Keratinocyte (primary cell): ENCODE data around the gene SRXN1.

Experiments
- EZH2 ChIP-seq: IDR thresholded peaks from one replicate; pipeline ENCODE4 v1.6.1; 2012; ENCODE audit warnings: inconsistent platforms, mild to moderate bottlenecking, low read length, moderate library complexity
- TF ChIP-seq, protein P1 (sequence below), 3 experiments: IDR thresholded peaks in 1 of 3; conservative IDR thresholded peaks in 1 of 3; optimal IDR thresholded peaks in 1 of 3; 2 replicates in 2 of 3; 3 replicates in 1 of 3; pipeline versions ENCODE3 to v1.5.1; 2011; ENCODE audit warnings: low read length in 3 of 3, mild to moderate bottlenecking in 3 of 3, moderate library complexity in 2 of 3, control low read depth in 1 of 3, inconsistent platforms in 1 of 3; ENCODE audit not compliant: insufficient read depth in 2 of 3; ENCODE audit errors: extremely low read depth in 1 of 3

DNA sequence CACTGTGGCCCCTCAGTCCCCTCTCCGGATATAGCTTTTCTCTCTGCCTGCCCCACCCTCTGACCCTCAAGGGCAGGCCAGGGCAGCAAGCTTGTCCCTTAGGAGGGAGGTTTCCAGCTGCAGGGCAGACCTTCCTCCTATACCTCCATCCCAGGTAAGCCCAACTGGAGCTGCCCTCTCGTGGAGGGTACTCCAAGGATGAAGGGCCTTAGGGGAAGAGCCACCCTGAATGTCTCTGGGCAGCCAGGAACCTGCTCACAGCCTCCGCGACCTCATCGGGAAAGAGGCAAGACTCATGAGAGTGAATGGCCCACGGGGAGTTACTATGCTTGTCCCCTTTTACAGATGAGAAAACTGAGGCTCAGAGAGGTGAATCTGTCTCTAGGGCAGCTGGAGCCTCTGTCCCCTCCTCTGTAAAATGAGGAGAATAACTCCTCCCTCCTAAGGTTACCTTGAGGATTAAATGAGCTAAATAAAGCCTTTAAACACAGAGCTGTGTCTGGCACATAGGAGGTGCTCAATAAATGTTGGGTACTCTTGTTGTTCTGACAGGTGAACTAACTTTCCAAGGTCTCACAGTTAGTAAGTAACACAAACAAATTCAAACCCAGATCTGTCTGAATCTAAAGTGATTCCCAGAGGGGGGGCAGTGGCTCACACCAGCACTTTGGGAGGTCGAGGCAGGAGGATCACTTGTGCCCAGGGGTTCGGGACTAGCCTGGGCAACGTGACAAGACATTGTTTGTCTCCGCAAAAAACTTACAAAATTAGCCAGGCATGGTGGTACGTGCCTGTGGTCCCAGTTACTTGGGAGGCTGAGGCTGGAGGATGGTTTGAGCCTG is 12.1 kb downstream of the SRXN1 start:
- TF ChIP-seq, protein P1, sequence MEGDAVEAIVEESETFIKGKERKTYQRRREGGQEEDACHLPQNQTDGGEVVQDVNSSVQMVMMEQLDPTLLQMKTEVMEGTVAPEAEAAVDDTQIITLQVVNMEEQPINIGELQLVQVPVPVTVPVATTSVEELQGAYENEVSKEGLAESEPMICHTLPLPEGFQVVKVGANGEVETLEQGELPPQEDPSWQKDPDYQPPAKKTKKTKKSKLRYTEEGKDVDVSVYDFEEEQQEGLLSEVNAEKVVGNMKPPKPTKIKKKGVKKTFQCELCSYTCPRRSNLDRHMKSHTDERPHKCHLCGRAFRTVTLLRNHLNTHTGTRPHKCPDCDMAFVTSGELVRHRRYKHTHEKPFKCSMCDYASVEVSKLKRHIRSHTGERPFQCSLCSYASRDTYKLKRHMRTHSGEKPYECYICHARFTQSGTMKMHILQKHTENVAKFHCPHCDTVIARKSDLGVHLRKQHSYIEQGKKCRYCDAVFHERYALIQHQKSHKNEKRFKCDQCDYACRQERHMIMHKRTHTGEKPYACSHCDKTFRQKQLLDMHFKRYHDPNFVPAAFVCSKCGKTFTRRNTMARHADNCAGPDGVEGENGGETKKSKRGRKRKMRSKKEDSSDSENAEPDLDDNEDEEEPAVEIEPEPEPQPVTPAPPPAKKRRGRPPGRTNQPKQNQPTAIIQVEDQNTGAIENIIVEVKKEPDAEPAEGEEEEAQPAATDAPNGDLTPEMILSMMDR (optimal IDR thresholded peaks at IDR 0.05 in 1 of 3, IDR thresholded peaks at IDR 0.05 in 1 of 3, conservative IDR thresholded peaks at IDR 0.05 in 1 of 3; ENCODE audit: extremely low read depth in 1 of 3, insufficient read depth in 2 of 3, low read length in 3 of 3): no peak
- TF ChIP-seq EZH2: no peak
